PC-9 (cell line): ENCODE data around the gene TAF4B.

ENCODE experiments used
- CTCF ChIP-seq: fragments of 200-600 bp; sonication (generic); conservative IDR thresholded peaks from 2 replicates; pipeline ENCODE4 v1.6.1; 2017; ENCODE audit warnings: mixed run types, antibody characterized with exemption, mild to moderate bottlenecking, moderate library complexity
- EZH2 ChIP-seq: fragments of 200-600 bp; sonication (generic); IDR thresholded peaks from 2 replicates; pipeline ENCODE4 v1.8.0; 2017; ENCODE audit warnings: antibody characterized with exemption, low read depth

GRCh38 chr18:26190506-26190905, 35.7 kb upstream of the TAF4B start:
- TF ChIP-seq CTCF (no peak), EZH2 (no peak)
